ENCODE results near the gene CDKN2AIP.

Gene CDKN2AIP

GRCh38 chr4:183436417-183436816 lies 8.0 kb upstream of the CDKN2AIP start:
- H3K4me3 ChIP-seq (replicated peaks; ENCODE audit: insufficient read depth, low read length), result no peak overlapping the region
- H3K27me3 ChIP-seq (ENCODE audit: insufficient read depth, poor library complexity, severe bottlenecking), result no peaks in the 10 kb centered on the region
- no peak for TF ChIP-seq SPI1 (IDR thresholded peaks at IDR 0.05; ENCODE audit: borderline replicate concordance, low read depth)
- TF ChIP-seq REST (IDR thresholded peaks at IDR 0.05; ENCODE audit: insufficient replicate concordance, low read depth), result no peak
- no peak for TF ChIP-seq GABPA (IDR thresholded peaks at IDR 0.05; ENCODE audit: low read depth)
- no peak for TF ChIP-seq POLR2AphosphoS5 (IDR thresholded peaks at IDR 0.05; ENCODE audit: low read depth)
- no peak for TF ChIP-seq CTCF (IDR thresholded peaks at IDR 0.05; ENCODE audit: insufficient read depth, low read length)
- no peak for DNase-seq (ENCODE audit: low read depth in 1 of 2, low spot score in 1 of 2)
- H3K27ac ChIP-seq (replicated peaks), result no peak overlapping the region

GRCh38 chr4:183437452-183437851 lies 7.0 kb upstream of the CDKN2AIP start:
- no peak for TF ChIP-seq REST (IDR thresholded peaks at IDR 0.05; ENCODE audit: insufficient replicate concordance, low read depth)
- TF ChIP-seq CTCF (IDR thresholded peaks at IDR 0.05; ENCODE audit: insufficient read depth, low read length), result no peak
- TF ChIP-seq GABPA (IDR thresholded peaks at IDR 0.05; ENCODE audit: low read depth), result no peak
- TF ChIP-seq POLR2AphosphoS5 (IDR thresholded peaks at IDR 0.05; ENCODE audit: low read depth), result no peak
- Histone ChIP-seq H3K27ac (replicated peaks) (no peak overlapping the region), H3K27me3 (ENCODE audit: insufficient read depth, poor library complexity, severe bottlenecking) (no peaks in the 10 kb centered on the region), H3K4me3 (replicated peaks; ENCODE audit: insufficient read depth, low read length) (no peak overlapping the region)
- DNase-seq (ENCODE audit: low read depth in 1 of 2, low spot score in 1 of 2), result no peak

GRCh38 chr4:183438458-183439113 lies 5.8 kb upstream of the CDKN2AIP start:
- no peak for TF ChIP-seq GABPA (IDR thresholded peaks at IDR 0.05; ENCODE audit: low read depth)
- no peak for TF ChIP-seq REST (IDR thresholded peaks at IDR 0.05; ENCODE audit: insufficient replicate concordance, low read depth)
- no peak for TF ChIP-seq POLR2AphosphoS5 (IDR thresholded peaks at IDR 0.05; ENCODE audit: low read depth)
- no peak for TF ChIP-seq SPI1 (IDR thresholded peaks at IDR 0.05; ENCODE audit: borderline replicate concordance, low read depth)
- no peak for TF ChIP-seq CTCF (IDR thresholded peaks at IDR 0.05; ENCODE audit: insufficient read depth, low read length)
- H3K27me3 ChIP-seq (ENCODE audit: insufficient read depth, poor library complexity, severe bottlenecking), result no peaks in the 10 kb centered on the region
- no peak overlapping the region for H3K4me3 ChIP-seq (replicated peaks; ENCODE audit: insufficient read depth, low read length)
- no peak for DNase-seq (ENCODE audit: low read depth in 1 of 2, low spot score in 1 of 2)
- no peak overlapping the region for H3K27ac ChIP-seq (replicated peaks)

Measured in HL-60 (cell line).